ENCODE results near the gene ZKSCAN4. TPM values are rescaled to one million over a fixed set of nuclear protein-coding genes. Genes with fewer than 3 reads are reported as not detected.

The ZKSCAN4 gene
- 4.2 and 4.5 TPM in 2 replicates for total RNA-seq

DNA sequence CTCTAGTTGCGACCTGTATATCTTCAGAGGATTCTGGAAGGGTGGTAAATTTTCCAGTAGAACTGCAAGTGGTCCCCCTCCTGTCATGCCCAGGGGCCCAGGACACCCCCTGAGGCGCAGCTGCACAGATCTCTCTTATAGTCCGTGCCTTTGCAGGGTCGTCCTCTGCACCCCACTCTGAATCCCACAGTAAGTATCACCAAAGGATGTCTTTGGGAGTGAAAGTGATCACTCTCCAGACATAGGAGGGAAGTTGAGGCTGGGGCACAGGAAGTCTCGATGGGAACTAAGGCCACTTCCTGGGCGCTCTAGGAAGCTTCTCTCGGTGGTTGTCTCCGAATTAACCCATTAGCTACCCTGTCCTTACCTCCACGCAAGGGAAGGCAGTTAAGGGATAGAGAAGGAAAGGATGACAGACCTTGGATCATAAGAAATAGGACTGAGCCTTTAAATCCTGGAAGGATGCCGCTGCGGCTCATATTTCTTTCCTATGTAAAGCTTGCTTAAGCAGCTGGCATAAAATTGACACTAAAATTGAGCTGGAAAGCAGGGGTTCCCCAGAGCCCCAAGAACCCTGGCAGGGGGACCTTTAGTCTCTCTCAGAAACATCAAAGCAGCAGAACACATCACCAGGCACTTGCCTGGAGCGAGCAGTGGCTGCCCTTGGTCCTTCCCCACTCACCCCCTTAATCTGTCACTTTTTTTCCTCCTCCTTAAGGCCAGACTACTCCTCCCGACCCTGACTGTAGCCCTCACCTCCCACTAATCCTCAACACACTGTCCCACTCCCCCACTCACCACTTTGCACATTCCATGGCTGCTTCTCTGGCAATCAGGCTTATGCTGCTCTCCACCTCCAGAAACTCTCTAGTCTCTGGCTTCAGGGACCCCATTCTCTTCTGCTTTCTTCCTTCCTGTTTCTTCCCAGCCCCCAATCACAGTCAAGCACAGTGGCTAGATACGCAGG, at the start of gene ZKSCAN4:
Gene ZKSCAN4 (minus strand): TSS at position 261 of the 967 bp plus-strand sequence. CDS start 289 bp downstream, outside the sequence.

DNA sequence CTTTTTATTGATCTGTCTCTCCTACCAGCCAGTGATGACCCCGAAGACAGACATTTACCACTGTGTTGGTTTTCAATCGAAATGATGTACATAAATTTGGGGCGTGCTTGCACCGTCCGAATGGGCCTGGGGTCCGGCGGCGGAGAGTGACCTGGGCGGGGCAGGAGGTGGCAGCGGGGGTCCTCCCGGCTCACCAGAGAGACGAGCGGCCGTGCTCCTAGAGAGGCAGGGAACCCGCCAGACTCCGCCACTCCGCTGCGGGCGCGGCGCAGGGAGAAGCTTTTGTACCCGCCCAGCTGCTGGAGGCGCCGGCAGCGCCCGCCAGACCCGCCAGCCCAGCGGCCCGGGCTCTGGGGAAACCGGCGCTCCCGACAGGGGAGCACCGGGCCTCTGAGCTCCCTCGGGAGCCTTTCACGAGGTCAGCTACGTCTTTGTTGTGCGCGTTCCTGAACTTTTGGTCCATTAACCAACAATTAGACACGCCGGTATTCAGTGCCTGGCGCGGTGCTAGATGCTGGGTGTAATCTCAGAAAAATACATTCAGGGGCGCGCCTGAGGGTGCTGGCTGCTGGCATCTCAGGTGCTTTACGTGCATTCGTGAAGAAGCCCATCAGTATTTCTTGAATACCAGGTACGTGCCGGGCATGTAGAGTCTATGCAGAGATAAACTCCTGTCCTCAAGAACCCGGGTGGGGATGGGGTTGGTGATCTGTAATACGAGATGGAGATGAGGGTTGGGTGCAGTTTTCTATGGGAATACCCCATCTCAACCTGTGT, 29.4 kb upstream of the ZKSCAN4 start, which contains the start of gene PGBD1:
Gene PGBD1 (plus strand): TSS at position 285 of the 777 bp plus-strand sequence. CDS start 2,242 bp downstream, outside the sequence.

DNA sequence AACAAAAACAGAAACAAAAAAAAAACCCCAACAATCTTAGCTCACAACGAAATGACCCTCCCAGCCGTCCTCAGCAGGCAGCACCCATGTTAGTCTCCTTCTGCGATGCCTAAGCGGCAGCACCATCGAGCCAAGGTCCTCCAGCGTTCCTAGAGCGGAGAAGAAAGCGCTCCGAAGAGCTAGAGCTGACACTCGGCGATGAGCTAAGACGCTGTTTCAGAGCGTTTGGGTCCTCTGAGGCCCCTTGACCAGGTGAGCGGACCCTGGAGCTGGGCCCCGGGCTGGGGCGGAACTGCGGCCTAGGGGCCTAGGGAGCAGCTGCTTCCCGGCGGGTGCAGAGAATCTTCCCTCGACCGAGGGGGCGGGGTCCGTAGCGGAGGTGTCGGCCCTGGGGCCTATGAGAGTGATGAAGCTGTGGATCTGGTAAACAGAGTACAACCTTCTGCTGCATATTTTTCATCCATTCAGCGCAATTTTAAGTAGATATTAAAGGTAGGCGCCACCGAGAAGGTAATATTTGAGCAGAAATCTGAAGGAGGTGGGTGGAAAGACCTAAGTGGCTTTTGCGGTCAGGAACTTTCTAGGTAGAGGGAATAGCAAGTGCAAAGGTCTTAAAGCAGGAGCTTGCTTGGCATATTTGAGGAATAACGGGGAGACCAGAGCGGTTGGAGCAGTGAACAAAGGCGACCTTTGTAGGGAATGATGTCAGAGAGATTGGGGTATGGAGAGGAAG, 15.1 kb upstream of the ZKSCAN4 start, which contains the start of gene ZSCAN26:
Gene ZSCAN26 (plus strand): TSS at position 182 of the 733 bp plus-strand sequence. CDS start 4,777 bp downstream, outside the sequence.

DNA sequence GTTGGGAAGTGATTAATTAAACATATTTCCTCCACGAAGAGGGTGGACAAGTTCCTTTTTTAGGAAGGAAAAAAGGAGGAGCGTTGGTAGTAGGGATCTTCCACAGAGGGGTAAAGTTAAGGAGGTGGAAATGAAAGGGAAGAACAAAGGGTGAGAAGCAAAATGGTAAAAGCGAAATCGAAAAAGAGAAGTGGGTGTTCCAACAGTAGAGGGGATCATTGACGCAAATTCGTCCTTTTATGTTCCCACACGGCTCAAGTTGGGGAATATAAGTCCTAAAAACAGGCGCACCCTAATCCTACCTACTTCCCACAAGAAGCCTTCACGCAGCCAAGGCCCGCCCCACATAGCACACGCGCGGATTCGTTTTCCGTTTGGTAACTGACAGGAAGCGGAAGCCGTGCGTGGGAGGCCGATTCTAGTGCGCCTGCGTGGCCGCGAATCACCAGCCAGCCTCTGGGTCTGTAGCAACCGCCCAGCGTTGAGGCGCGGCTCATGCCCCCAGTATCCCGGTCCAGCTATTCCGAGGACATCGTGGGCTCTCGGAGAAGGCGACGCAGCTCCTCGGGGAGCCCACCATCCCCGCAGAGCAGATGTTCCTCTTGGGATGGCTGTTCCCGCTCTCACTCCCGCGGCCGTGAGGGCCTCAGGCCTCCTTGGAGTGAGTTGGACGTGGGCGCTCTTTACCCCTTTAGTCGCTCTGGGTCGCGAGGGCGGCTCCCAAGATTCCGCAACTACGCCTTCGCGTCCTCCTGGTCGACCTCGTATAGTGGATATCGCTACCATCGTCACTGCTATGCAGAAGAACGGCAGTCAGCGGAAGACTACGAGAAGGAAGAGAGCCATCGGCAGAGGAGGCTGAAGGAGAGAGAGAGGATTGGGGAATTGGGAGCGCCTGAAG, 7.1 kb upstream of the ZKSCAN4 start, which contains the start of gene NKAPL:
Gene NKAPL (plus strand): TSS at position 421 of the 901 bp plus-strand sequence. CDS start 75 bp downstream, at position 496.

DNA sequence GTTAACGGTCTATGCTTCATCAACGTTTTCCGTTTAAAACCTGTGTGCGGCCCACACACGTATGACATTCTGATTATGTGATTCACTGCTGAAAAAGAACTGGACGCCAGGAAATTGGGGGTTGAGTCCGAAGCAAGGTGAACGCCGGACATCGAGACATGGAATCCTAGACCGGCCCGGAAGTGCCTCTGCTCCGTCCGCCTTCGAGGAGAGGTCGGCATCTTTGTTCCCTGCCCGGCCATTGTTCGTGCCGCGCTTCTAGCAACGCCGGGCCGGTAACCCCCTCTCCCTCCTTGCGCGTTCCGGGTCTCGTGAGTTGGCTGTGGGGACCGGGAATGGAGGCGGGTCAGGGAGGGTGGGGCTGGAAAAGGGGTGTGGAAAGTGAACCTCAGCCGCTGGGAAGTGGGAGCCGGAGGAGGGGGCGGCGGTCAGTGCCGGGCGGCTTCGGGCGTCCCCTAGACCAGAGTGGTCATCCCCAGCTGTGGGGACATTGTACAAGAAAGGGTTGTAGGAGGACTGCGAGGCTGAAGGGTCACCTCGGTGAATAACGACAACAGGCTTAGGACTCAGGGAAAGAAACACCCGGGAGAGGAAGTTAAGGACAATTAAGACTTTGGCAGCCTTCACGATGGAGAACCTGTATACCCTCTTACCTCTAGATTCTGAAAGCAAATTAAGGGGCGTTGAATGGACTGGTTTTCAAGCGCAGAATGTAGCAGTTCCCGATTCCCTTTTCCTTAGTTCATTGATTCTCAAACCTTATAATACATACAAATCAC, 26.8 kb downstream of the ZKSCAN4 start, which contains the start of gene ZSCAN9:
Gene ZSCAN9 (plus strand): TSS at position 220 of the 779 bp plus-strand sequence. CDS start 1,810 bp downstream, outside the sequence.

Other genes with a start within 250 kb of the ZKSCAN4 start
- gene ZNF165, start 171.7 kb downstream of the ZKSCAN4 start, total RNA-seq, result under 0.01 and 0.67 TPM in 2 replicates
- gene ZSCAN16, start 127.7 kb downstream of the ZKSCAN4 start, total RNA-seq, result 8.2 and 11.1 TPM in 2 replicates
- 19.9 and 20.9 TPM in 2 replicates for gene ZKSCAN8, start 110.4 kb downstream of the ZKSCAN4 start, total RNA-seq
- gene ZSCAN9, start 27.0 kb downstream of the ZKSCAN4 start, total RNA-seq, result 16.7 and 20.6 TPM in 2 replicates
- 0.33 and 0.57 TPM in 2 replicates for gene NKAPL, start 7.0 kb upstream of the ZKSCAN4 start, total RNA-seq
- 16.0 and 17.2 TPM in 2 replicates for gene ZSCAN26, start 14.9 kb upstream of the ZKSCAN4 start, total RNA-seq
- gene PGBD1, start 29.3 kb upstream of the ZKSCAN4 start, total RNA-seq, result 6.5 and 7.8 TPM in 2 replicates
- 6.9 and 11.6 TPM in 2 replicates for gene ZSCAN31, start 83.9 kb upstream of the ZKSCAN4 start, total RNA-seq
- gene ZKSCAN3, start 97.7 kb upstream of the ZKSCAN4 start, total RNA-seq, result 3.4 and 3.6 TPM in 2 replicates
- 3.3 and 5.3 TPM in 2 replicates for gene ZSCAN12, start 147.5 kb upstream of the ZKSCAN4 start, total RNA-seq
- gene ZSCAN23, start 191.2 kb upstream of the ZKSCAN4 start, total RNA-seq, result 0.33 and 1.8 TPM in 2 replicates

Measured in vein endothelial cell (primary cell).